ENCODE results near the gene FRMD4A.

GRCh38 chr10:14250496-14251076 is 80.1 kb downstream of the FRMD4A start:
- TF ChIP-seq POLR2A (IDR thresholded peaks at IDR 0.05) (no peak), CTCF (IDR thresholded peaks at IDR 0.05 in 4 of 5, conservative IDR thresholded peaks at IDR 0.05 in 1 of 5) (no peak)
